ENCODE results near the gene VSTM2L. TPM values are rescaled to one million over a fixed set of nuclear protein-coding genes. Genes with fewer than 3 reads are reported as not detected.

Gene VSTM2L
- total and polyA plus RNA-seq, 12 donors = 1.8 to 17.2 (median 8.9) TPM

DNA sequence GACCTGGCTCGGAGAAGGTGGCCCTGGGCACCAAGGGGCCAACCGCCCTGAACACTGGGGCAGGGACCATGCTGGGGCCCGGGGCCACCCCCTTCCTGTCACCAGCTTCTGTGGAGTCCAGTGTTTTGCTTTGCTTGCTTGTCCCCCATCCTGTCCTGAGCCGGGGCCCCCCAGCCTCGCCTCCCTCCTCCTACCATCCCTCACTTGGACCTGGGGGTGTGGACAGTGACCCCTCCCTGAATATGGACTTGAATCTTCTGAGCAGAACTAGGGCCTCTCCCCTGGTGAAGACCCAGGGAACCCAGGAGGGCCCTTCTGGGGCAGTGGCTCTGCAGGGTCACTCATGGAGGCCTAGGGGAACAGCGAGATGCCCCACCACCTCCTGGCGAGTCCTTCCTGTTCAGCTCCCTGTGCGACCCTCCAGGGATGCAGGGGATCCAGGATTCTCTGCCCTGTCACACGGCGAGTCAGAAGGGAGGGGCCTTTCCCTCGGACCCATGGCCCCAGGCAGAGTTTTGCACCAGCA, 41.6 kb downstream of the VSTM2L start:
- WGBS, 2 donors = 78 to 80% methylated on average over 11 of the region's 11 CpGs
- ATAC-seq = no peak
- no peaks in the 10 kb centered on the region for H3K36me3 ChIP-seq
- H3K9me3 ChIP-seq = peaks cover 0 to 15% (median 0%) of the 10 kb centered on the region in 11 donors
- intact Hi-C loops (cut with DNase I) = no loop called here
- no peaks in the 10 kb centered on the region for H3K4me1 ChIP-seq
- no peaks in the 10 kb centered on the region for H3K27me3 ChIP-seq
- TF ChIP-seq CTCF (IDR thresholded peaks at IDR 0.05) = no peak
- H3K27ac ChIP-seq = no peak overlapping the region
- H3K4me3 ChIP-seq = no peak overlapping the region
- DNase-seq = no peak

- DNase-seq = no peak
- peaks cover 0 to 15% (median 0%) of the 10 kb centered on the region in 11 donors for H3K9me3 ChIP-seq
- WGBS, 2 donors = 71 to 75% methylated on average over 11 of the region's 11 CpGs
- H3K4me1 ChIP-seq = no peaks in the 10 kb centered on the region
- no peaks in the 10 kb centered on the region for H3K27me3 ChIP-seq
- no peak for TF ChIP-seq CTCF (IDR thresholded peaks at IDR 0.05)
- no peak overlapping the region for H3K4me3 ChIP-seq
- no peaks in the 10 kb centered on the region for H3K36me3 ChIP-seq
- no peak for ATAC-seq
- no peak overlapping the region for H3K27ac ChIP-seq
- intact Hi-C loops (cut with DNase I) = no loop called here
These were observed 42.2 kb downstream of the VSTM2L start for GRCh38 chr20:37945091-37945547.

- Histone ChIP-seq H3K27me3 (no peaks in the 10 kb centered on the region), H3K36me3 (no peaks in the 10 kb centered on the region), H3K9me3 (peaks cover 0 to 23% (median 0%) of the 10 kb centered on the region in 11 donors), H3K27ac (no peak overlapping the region), H3K4me3 (no peak overlapping the region), H3K4me1 (no peaks in the 10 kb centered on the region)
- TF ChIP-seq CTCF (IDR thresholded peaks at IDR 0.05) = no peak
- ATAC-seq (no peak), DNase-seq (no peak)
- WGBS, 2 donors = 87 to 89% methylated on average over 5 of the region's 5 CpGs
- intact Hi-C loops (cut with DNase I) = no loop called here
These were observed 44.0 kb downstream of the VSTM2L start for GRCh38 chr20:37946946-37947345.

GRCh38 chr20:37947943-37948342, 45.0 kb downstream of the VSTM2L start:
- TF ChIP-seq CTCF (IDR thresholded peaks at IDR 0.05) = no peak
- H3K27me3 ChIP-seq = no peaks in the 10 kb centered on the region
- H3K4me1 ChIP-seq = no peaks in the 10 kb centered on the region
- ATAC-seq (no peak), DNase-seq (no peak)
- no peaks in the 10 kb centered on the region for H3K36me3 ChIP-seq
- 91 to 94% methylated on average over 6 of the region's 6 CpGs for WGBS, 2 donors
- intact Hi-C loops (cut with DNase I) = no loop called here
- H3K9me3 ChIP-seq = peaks cover 0 to 21% (median 0%) of the 10 kb centered on the region in 11 donors
- H3K27ac ChIP-seq = no peak overlapping the region
- no peak overlapping the region for H3K4me3 ChIP-seq
